ENCODE results near the gene CNBP. TPM values are rescaled to one million over a fixed set of nuclear protein-coding genes. Genes with fewer than 3 reads are reported as not detected.

CNBP gene
- total and polyA plus RNA-seq, 2 of the 13 experiments (the other 11 are each of a cell fraction or from before 2014, with no cell fraction given): 282 to 354 TPM

- TF ChIP-seq BCL6 (CRISPR knock-in tag; IDR thresholded peaks at IDR 0.05) (peak; percentile 92), ZNF740 (CRISPR knock-in tag; IDR thresholded peaks at IDR 0.05) (no peak), GABPA (IDR thresholded peaks at IDR 0.05; ENCODE audit: low read depth, low read length) (no peak), GABPA (CRISPR knock-in tag; IDR thresholded peaks at IDR 0.05; ENCODE audit: low read depth) (peak; percentile 71), RBM22 (optimal IDR thresholded peaks at IDR 0.05; ENCODE audit: low read length) (peak; percentile 86), ZSCAN9 (CRISPR knock-in tag; IDR thresholded peaks at IDR 0.05; ENCODE audit: borderline replicate concordance) (peak; percentile 93), PLRG1 (conservative IDR thresholded peaks at IDR 0.05) (no peak), BRCA1 (CRISPR knock-in tag; IDR thresholded peaks at IDR 0.05) (no peak; the same call in 1 of the 2 replicates), MBNL3 (CRISPR knock-in tag; conservative IDR thresholded peaks at IDR 0.05) (no peak), GFI1 (CRISPR knock-in tag; IDR thresholded peaks at IDR 0.05; ENCODE audit: borderline replicate concordance) (peak; percentile 92), KDM4B (CRISPR knock-in tag; IDR thresholded peaks at IDR 0.05) (peak; percentile 88; the same call in 1 of the 2 replicates), ZNF143 (CRISPR knock-in tag; IDR thresholded peaks at IDR 0.05) (no peak; the same call in 1 of the 2 replicates), FOXJ3 (CRISPR knock-in tag; IDR thresholded peaks at IDR 0.05; ENCODE audit: borderline replicate concordance) (peak; percentile 93), MAZ (IDR thresholded peaks at IDR 0.05; ENCODE audit: borderline replicate concordance, low read depth, low read length) (no peak), MAZ (CRISPR knock-in tag; IDR thresholded peaks at IDR 0.05; ENCODE audit: low read depth) (peak; percentile 53; the same call in 1 of the 2 replicates), GATA4 (IDR thresholded peaks at IDR 0.05; ENCODE audit: borderline replicate concordance, low read depth) (peak; percentile 86), HNRNPUL1 (IDR thresholded peaks at IDR 0.05; ENCODE audit: low read depth, low read length) (no peak), RFX5 (IDR thresholded peaks at IDR 0.05; ENCODE audit: low read depth, low read length) (no peak), SNAPC2 (CRISPR knock-in tag; IDR thresholded peaks at IDR 0.05) (no peak), MXD1 (CRISPR knock-in tag; IDR thresholded peaks at IDR 0.05) (peak; percentile 59; the same call in 1 of the 2 replicates), ZNF567 (CRISPR knock-in tag; IDR thresholded peaks at IDR 0.05; ENCODE audit: borderline replicate concordance) (no peak; the same call in 1 of the 2 replicates), ZBTB7B (CRISPR knock-in tag; IDR thresholded peaks at IDR 0.05) (peak; percentile 76; the same call in 1 of the 2 replicates), ZNF670 (CRISPR knock-in tag; IDR thresholded peaks at IDR 0.05; ENCODE audit: borderline replicate concordance) (peak; percentile 84), AGO1 (IDR thresholded peaks at IDR 0.05; ENCODE audit: low read depth, low read length, poor library complexity, severe bottlenecking) (no peak), ATAD3A (CRISPR knock-in tag; IDR thresholded peaks at IDR 0.05) (no peak), TCF7 (IDR thresholded peaks at IDR 0.05; ENCODE audit: low read depth) (peak; percentile 24; the same call in 1 of the 2 replicates), SMC3 (IDR thresholded peaks at IDR 0.05; ENCODE audit: low read length) (peak; percentile 20; the same call in 1 of the 2 replicates)
- TF ChIP-seq, protein P1, sequence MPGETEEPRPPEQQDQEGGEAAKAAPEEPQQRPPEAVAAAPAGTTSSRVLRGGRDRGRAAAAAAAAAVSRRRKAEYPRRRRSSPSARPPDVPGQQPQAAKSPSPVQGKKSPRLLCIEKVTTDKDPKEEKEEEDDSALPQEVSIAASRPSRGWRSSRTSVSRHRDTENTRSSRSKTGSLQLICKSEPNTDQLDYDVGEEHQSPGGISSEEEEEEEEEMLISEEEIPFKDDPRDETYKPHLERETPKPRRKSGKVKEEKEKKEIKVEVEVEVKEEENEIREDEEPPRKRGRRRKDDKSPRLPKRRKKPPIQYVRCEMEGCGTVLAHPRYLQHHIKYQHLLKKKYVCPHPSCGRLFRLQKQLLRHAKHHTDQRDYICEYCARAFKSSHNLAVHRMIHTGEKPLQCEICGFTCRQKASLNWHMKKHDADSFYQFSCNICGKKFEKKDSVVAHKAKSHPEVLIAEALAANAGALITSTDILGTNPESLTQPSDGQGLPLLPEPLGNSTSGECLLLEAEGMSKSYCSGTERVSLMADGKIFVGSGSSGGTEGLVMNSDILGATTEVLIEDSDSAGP (CRISPR knock-in tag; IDR thresholded peaks at IDR 0.05; ENCODE audit: borderline replicate concordance): peak; percentile 63; the same call in 1 of the 2 replicates
- TF ChIP-seq, protein P2, sequence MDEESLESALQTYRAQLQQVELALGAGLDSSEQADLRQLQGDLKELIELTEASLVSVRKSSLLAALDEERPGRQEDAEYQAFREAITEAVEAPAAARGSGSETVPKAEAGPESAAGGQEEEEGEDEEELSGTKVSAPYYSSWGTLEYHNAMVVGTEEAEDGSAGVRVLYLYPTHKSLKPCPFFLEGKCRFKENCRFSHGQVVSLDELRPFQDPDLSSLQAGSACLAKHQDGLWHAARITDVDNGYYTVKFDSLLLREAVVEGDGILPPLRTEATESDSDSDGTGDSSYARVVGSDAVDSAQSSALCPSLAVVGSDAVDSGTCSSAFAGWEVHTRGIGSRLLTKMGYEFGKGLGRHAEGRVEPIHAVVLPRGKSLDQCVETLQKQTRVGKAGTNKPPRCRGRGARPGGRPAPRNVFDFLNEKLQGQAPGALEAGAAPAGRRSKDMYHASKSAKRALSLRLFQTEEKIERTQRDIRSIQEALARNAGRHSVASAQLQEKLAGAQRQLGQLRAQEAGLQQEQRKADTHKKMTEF (CRISPR knock-in tag; IDR thresholded peaks at IDR 0.05): peak; percentile 88
Measured at GRCh38 chr3:129119365-129120100, 64.2 kb downstream of the CNBP start (continued).

Data from HepG2 (cell line).